Right lobe of liver (tissue), 4 donors: ENCODE data around the gene PCYT1B.

Source experiments
- CTCF ChIP-seq, 4 donors: fragments of 200-600 bp in 3 of 4; fragments of 450-650 bp in 1 of 4; IDR thresholded peaks; one replicate each; pipeline versions ENCODE4 v1.5.1 to v1.8.0; 2016 to 2022; ENCODE audit warnings: antibody characterized with exemption in 4 of 4, mild to moderate bottlenecking in 2 of 4
- POLR2A ChIP-seq: fragments of 450-650 bp; IDR thresholded peaks from one replicate; pipeline ENCODE4 v1.6.1; 2017; ENCODE audit warnings: antibody characterized with exemption, mild to moderate bottlenecking
- donor health status: DM: no; HTN: no; CAD: no.
- donor health status: DM: no; HTN: no; CAD: no.
- donor health status: DM: no; HTN: yes; CAD: no.

DNA sequence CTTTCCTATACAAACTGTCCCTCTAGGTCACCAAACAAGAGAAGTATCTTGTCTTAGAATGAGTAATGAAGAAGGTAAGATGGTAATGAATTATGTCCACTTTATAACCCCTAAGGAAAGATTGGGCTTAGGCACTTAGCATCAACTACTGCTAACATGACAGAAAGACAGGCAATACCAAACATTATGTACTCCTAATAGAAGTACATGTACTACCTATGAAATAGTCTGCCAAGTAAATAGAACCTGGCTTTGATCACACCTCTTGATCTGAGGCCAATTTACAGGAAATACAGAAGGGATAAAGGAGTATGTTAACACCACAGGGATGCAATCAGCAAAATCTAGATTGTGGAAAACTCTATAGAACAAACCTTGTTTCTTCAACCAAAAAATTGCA lies 14.1 kb upstream of the PCYT1B start:
- TF ChIP-seq CTCF (IDR thresholded peaks at IDR 0.05) (no peak), POLR2A (no peak)
